Cardiac muscle cell (in vitro differentiated cells and primary cell): ENCODE results near the gene MAPK6. TPM values are rescaled to one million over a fixed set of nuclear protein-coding genes. Genes with fewer than 3 reads are reported as not detected.

ENCODE experiments used
- DNase-seq, 2 donors: peaks; one replicate each; pipeline versions ENCODE4 v3.0.0 to v3.0.0-alpha.2; 2010 to 2017; ENCODE audit warnings: low read depth in 1 of 2, low spot score in 1 of 2
- H3K27ac ChIP-seq: fragments of 200-600 bp; sonication (generic); 2 replicates; pipeline ENCODE4 v1.5.1; 2016
- H3K27me3 ChIP-seq: fragments of 200-600 bp; sonication (generic); 2 replicates; pipeline ENCODE4 v1.6.0; 2016; ENCODE audit warnings: control low read depth
- H3K36me3 ChIP-seq: fragments of 200-600 bp; sonication (generic); 2 replicates; pipeline ENCODE4 v1.5.1; 2016; ENCODE audit warnings: control low read depth
- H3K4me1 ChIP-seq: fragments of 200-600 bp; sonication (generic); 2 replicates; pipeline ENCODE4 v1.8.1; 2017; ENCODE audit warnings: low read depth, mild to moderate bottlenecking, mixed run types
- H3K4me3 ChIP-seq: fragments of 200-600 bp; sonication (generic); 2 replicates; pipeline ENCODE4 v1.5.1; 2016; ENCODE audit warnings: mild to moderate bottlenecking
- H3K9me3 ChIP-seq: fragments of 200-600 bp; sonication (generic); 2 replicates; pipeline ENCODE4 v1.5.1; 2017; ENCODE audit warnings: low read depth, mild to moderate bottlenecking, control low read depth
- CTCF ChIP-seq: IDR thresholded peaks from 2 replicates; pipeline ENCODE4 v1.5.1; 2012; ENCODE audit warnings: low read depth, mild to moderate bottlenecking, low read length
- polyA plus RNA-seq: library from polyadenylated mRNA; unstranded; fragments of >200 nt; fragmentation: Nextera tagmentation; extraction: Ambion mirVana; gene quantifications from 2 replicates; pipeline ENCODE4 v1.2.1, GENCODE V29; 2016
- total RNA-seq: library from RNA; depleted of rRNA; stranded (reverse); fragments of >200 nt; gene quantifications from 2 replicates; pipeline ENCODE4 v1.2.3, GENCODE V29; 2016

Gene MAPK6
- total and polyA plus RNA-seq, 2 experiments from 2014 or later = 14.1 to 24.7 TPM

- Histone ChIP-seq H3K27me3 (no peaks in the 10 kb centered on the region), H3K4me1 (no peaks in the 10 kb centered on the region), H3K27ac (no peak overlapping the region), H3K36me3 (no peaks in the 10 kb centered on the region), H3K9me3 (no peaks in the 10 kb centered on the region), H3K4me3 (no peak overlapping the region)
- DNase-seq = no peak
- no peak for TF ChIP-seq CTCF
Observed at GRCh38 chr15:52071570-52071969, 52.6 kb downstream of the MAPK6 start.

- H3K4me1 ChIP-seq = no peaks in the 10 kb centered on the region
- H3K36me3 ChIP-seq = no peaks in the 10 kb centered on the region
- peak; percentile 12 for TF ChIP-seq CTCF
- H3K27me3 ChIP-seq = no peaks in the 10 kb centered on the region
- H3K4me3 ChIP-seq = no peak overlapping the region
- no peaks in the 10 kb centered on the region for H3K9me3 ChIP-seq
- peak in 1 of 2 donors; percentile 50 for DNase-seq
- H3K27ac ChIP-seq = no peak overlapping the region
Observed at GRCh38 chr15:52076889-52077781, 58.1 kb downstream of the MAPK6 start.

GRCh38 chr15:52078197-52078875 lies 59.3 kb downstream of the MAPK6 start:
- H3K27ac ChIP-seq = no peak overlapping the region
- H3K36me3 ChIP-seq = no peaks in the 10 kb centered on the region
- H3K4me3 ChIP-seq = no peak overlapping the region
- no peak for DNase-seq
- no peaks in the 10 kb centered on the region for H3K27me3 ChIP-seq
- no peaks in the 10 kb centered on the region for H3K9me3 ChIP-seq
- H3K4me1 ChIP-seq = no peaks in the 10 kb centered on the region
- no peak for TF ChIP-seq CTCF

- H3K36me3 ChIP-seq = no peaks in the 10 kb centered on the region
- DNase-seq = peak; percentile 79 to 87
- H3K4me1 ChIP-seq = no peaks in the 10 kb centered on the region
- H3K27me3 ChIP-seq = no peaks in the 10 kb centered on the region
- H3K27ac ChIP-seq = no peak overlapping the region
- H3K4me3 ChIP-seq = no peak overlapping the region
- no peaks in the 10 kb centered on the region for H3K9me3 ChIP-seq
- TF ChIP-seq CTCF = peak; percentile 94
Observed at GRCh38 chr15:52078876-52079700, 60.1 kb downstream of the MAPK6 start.

GRCh38 chr15:52080031-52080430 lies 61.0 kb downstream of the MAPK6 start:
- Histone ChIP-seq H3K36me3 (no peaks in the 10 kb centered on the region), H3K4me3 (no peak overlapping the region), H3K9me3 (no peaks in the 10 kb centered on the region), H3K27me3 (no peaks in the 10 kb centered on the region), H3K4me1 (no peaks in the 10 kb centered on the region), H3K27ac (no peak overlapping the region)
- no peak for TF ChIP-seq CTCF
- DNase-seq = peak in 1 of 2 donors; percentile 32
